ENCODE results near the gene TUBA3D.

GRCh38 chr2:131521961-131522781 is 46.3 kb downstream of the TUBA3D start:
- TF ChIP-seq GATA3 (IDR thresholded peaks at IDR 0.05; ENCODE audit: low read depth, low read length) (no peak), GATA2 (IDR thresholded peaks at IDR 0.05; ENCODE audit: low read depth, low read length) (no peak)
